GM12878 (cell line): ENCODE data around the gene WBP11. TPM values are rescaled to one million over a fixed set of nuclear protein-coding genes. Genes with fewer than 3 reads are reported as not detected.

ENCODE experiments used
- ATAC-seq: fragments of 200-7000 bp; cut with Tn5 transposase; 3 replicates; pipeline ENCODE4 v1.9.1; 2020; ENCODE audit warnings: mild to moderate bottlenecking, moderate library complexity
- BruUV-seq: library from RNA; stranded (reverse); fragments of 400-500 nt; replicated peaks from 2 replicates; lab custom pipeline; 2021; lab: Mats Ljungman, UMichigan
- CTCF ChIA-PET: fragments of 300-600 bp; sonication (Branson Sonifier 250); formaldehyde crosslinking; extraction: SDS; loops from one replicate; lab custom pipeline; 2021; ENCODE audit warnings: inconsistent platforms; lab: Yijun Ruan, JAX
- POLR2A ChIA-PET: fragments of 350-600 bp; formaldehyde crosslinking; extraction: SDS; loops from one replicate; lab custom pipeline; 2021; ENCODE audit warnings: inconsistent platforms; lab: Charles Lee
- RAD21 ChIA-PET: fragments of 300-600 bp; sonication (Branson Sonifier 250); formaldehyde crosslinking; loops from one replicate; lab custom pipeline; 2023; ENCODE audit warnings: antibody characterized with exemption; ENCODE audit not compliant: unreplicated experiment; lab: Charles Lee
- SMC1A ChIA-PET: fragments of 300-600 bp; sonication (Branson Sonifier 250); formaldehyde crosslinking; loops from one replicate; lab custom pipeline; 2023; ENCODE audit not compliant: unreplicated experiment, uncharacterized antibody; lab: Charles Lee
- DNase-seq: peaks from one replicate; pipeline ENCODE4 v3.0.0-alpha.2; 2011; ENCODE audit warnings: low read depth, low spot score
- FAIRE-seq: peaks from 3 replicates; lab custom pipeline; 2011; peaks lifted over from hg19 to GRCh38; lab: Jason Lieb, UNC
- H2AFZ ChIP-seq: 2 replicates; pipeline ENCODE4 v1.6.0; 2011; ENCODE audit warnings: low read depth, low read length, control low read depth; ENCODE audit not compliant: control insufficient read depth
- H3K27ac ChIP-seq: 2 replicates; pipeline ENCODE4 v1.5.1; 2011; ENCODE audit warnings: control low read depth; ENCODE audit not compliant: control insufficient read depth, insufficient read depth
- H3K27me3 ChIP-seq, 2 experiments: replicated peaks in 1 of 2; 2 replicates each; pipeline versions ENCODE4 v1.6.0 to v1.6.1; 2011; ENCODE audit warnings: low read length in 1 of 2; ENCODE audit not compliant: control insufficient read depth in 2 of 2, insufficient read depth in 2 of 2
- H3K36me3 ChIP-seq, 2 experiments: 2 replicates each; pipeline ENCODE4 v1.5.1; 2011; ENCODE audit warnings: low read length in 1 of 2; ENCODE audit not compliant: control insufficient read depth in 2 of 2, insufficient read depth in 2 of 2
- H3K4me1 ChIP-seq: 2 replicates; pipeline ENCODE4 v1.6.1; 2011; ENCODE audit warnings: mild to moderate bottlenecking, low read length, moderate library complexity, mixed read lengths; ENCODE audit not compliant: control insufficient read depth, insufficient read depth
- H3K4me2 ChIP-seq: 2 replicates; pipeline ENCODE4 v1.6.0; 2011; ENCODE audit warnings: control low read depth; ENCODE audit not compliant: control insufficient read depth, insufficient read depth
- H3K4me3 ChIP-seq: fragments of 200-600 bp; sonication (generic); 2 replicates; pipeline ENCODE4 v1.5.1; 2016
- H3K79me2 ChIP-seq: 2 replicates; pipeline ENCODE4 v1.6.0; 2011; ENCODE audit warnings: low read length; ENCODE audit not compliant: control insufficient read depth, insufficient read depth
- H3K9ac ChIP-seq: 2 replicates; pipeline ENCODE4 v1.8.0; 2011; ENCODE audit warnings: low read length, control low read depth, mixed read lengths; ENCODE audit not compliant: control insufficient read depth, insufficient read depth
- H3K9me3 ChIP-seq: replicated peaks from 3 replicates; pipeline ENCODE4 v1.5.1; 2011; ENCODE audit warnings: mild to moderate bottlenecking, low read length; ENCODE audit not compliant: control insufficient read depth, insufficient read depth
- H4K20me1 ChIP-seq: 2 replicates; pipeline ENCODE4 v1.6.0; 2011; ENCODE audit not compliant: control insufficient read depth, insufficient read depth
- CREM ChIP-seq: IDR thresholded peaks from 2 replicates; pipeline ENCODE4 v1.6.1; 2014; ENCODE audit warnings: antibody characterized with exemption, low read depth
- FOXM1 ChIP-seq: IDR thresholded peaks from 2 replicates; pipeline ENCODE4 v1.6.1; 2012; ENCODE audit warnings: low read depth, mild to moderate bottlenecking, inconsistent platforms, low read length, moderate library complexity
- IRF4 ChIP-seq: IDR thresholded peaks from 2 replicates; pipeline ENCODE4 v1.6.1; 2011; ENCODE audit warnings: low read depth, low read length
- JUND ChIP-seq: IDR thresholded peaks from 2 replicates; pipeline ENCODE4 v1.6.1; 2012; ENCODE audit warnings: low read depth, mild to moderate bottlenecking, low read length, improper control_type of control experiment, moderate library complexity
- NFYB ChIP-seq: IDR thresholded peaks from 2 replicates; pipeline ENCODE4 v1.6.1; 2011; ENCODE audit warnings: low read depth, mild to moderate bottlenecking, low read length, improper control_type of control experiment, moderate library complexity; ENCODE audit not compliant: insufficient read depth
- POU2F2 ChIP-seq: IDR thresholded peaks from 3 replicates; pipeline ENCODE4 v1.6.1; 2011; ENCODE audit warnings: low read depth, mild to moderate bottlenecking, low read length, borderline replicate concordance
- TCF7 ChIP-seq: IDR thresholded peaks from 2 replicates; pipeline ENCODE4 v1.6.1; 2014; ENCODE audit warnings: antibody characterized with exemption, borderline replicate concordance
- ZNF207 ChIP-seq: fragments of 450-650 bp; IDR thresholded peaks from 2 replicates; pipeline ENCODE4 v1.6.1; 2014; ENCODE audit warnings: antibody characterized with exemption, mild to moderate bottlenecking, borderline replicate concordance
- ZZZ3 ChIP-seq: IDR thresholded peaks from 2 replicates; pipeline ENCODE4 v1.6.1; 2011; ENCODE audit warnings: low read depth; ENCODE audit not compliant: control insufficient read depth, insufficient read length
- WGBS: methylation state at CpG from one replicate; pipeline ENCODE4 v1.1.6; 2016; ENCODE audit warnings: low lambda C conversion rate; ENCODE audit not compliant: insufficient replicate concordance, insufficient coverage; ENCODE audit errors: missing lambda C conversion rate; 5-methylcytosine and 5-hydroxymethylcytosine counted together
- in situ Hi-C: fragments of 300-500 bp; cut with MboI; formaldehyde crosslinking; loops from 9 replicates; pipeline ENCODE4 v1.14.3; 2018; ENCODE audit warnings: mixed read lengths
- intact Hi-C: fragments of 100-400 bp; cut with micrococcal nuclease; formaldehyde crosslinking; loops from one replicate; pipeline ENCODE4 v1.14.2; 2022; ENCODE audit not compliant: unreplicated experiment
- polyA plus RNA-seq, 11 experiments: library from polyadenylated mRNA; depleted of rRNA in 4 of 11; unstranded in 6 of 11; stranded (reverse) in 5 of 11; fragments of >200 nt; fragmentation: Nextera tagmentation in 4 of 11; fragmentation: Illumina TruSeq in 1 of 11; extraction: Ambion mirVana in 4 of 11; extraction: Trizol in 1 of 11; gene quantifications; 1 replicate in 1 of 11; 2 replicates in 10 of 11; pipeline versions ENCODE4 v1.2.1 to v1.2.3, GENCODE V29; 2011 to 2016; ENCODE audit warnings: inconsistent platforms in 2 of 11, missing spikeins in 2 of 11, low read depth in 1 of 11
- total RNA-seq, 4 experiments: library from RNA; depleted of rRNA in 3 of 4; stranded (reverse); fragments of >200 nt in 3 of 4; fragmentation: Illumina TruSeq in 1 of 4; extraction: Trizol in 1 of 4; gene quantifications; 2 replicates each; pipeline versions ENCODE4 v1.2.1 to v1.2.3, GENCODE V29; 2013 to 2021
- TF ChIP-seq, protein P1 (sequence below): IDR thresholded peaks from 2 replicates; pipeline ENCODE4 v1.6.1; 2011; ENCODE audit warnings: borderline replicate concordance, low read depth, mild to moderate bottlenecking, moderate library complexity, mixed read lengths, low read length; ENCODE audit not compliant: insufficient read depth; ENCODE audit errors: extremely low read length

Gene WBP11
- total and polyA plus RNA-seq, 10 of the 15 experiments (the other 5 are each of a cell fraction or from before 2014, with no cell fraction given): 11.5 to 107 (median 29.1) TPM

DNA sequence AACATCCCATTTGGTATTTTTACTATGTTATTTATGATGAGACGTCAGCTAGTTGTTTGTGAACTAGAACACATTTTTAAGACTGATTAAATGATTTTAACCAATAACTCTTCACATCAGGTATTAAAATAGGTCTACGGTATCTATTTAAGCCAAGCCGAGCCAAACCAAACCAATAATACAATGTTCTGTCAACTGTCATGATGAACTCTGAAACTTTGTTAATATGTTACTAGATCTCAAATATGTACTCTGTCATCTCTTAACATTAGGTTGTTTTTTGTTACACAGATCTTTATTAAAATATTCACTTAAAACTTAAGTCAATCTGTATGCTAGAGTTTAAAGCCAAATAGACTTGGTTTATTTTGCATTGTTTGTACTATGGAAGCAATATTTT lies 39.0 kb upstream of the WBP11 start:
- Histone ChIP-seq H3K9ac (no peak overlapping the region), H3K27ac (no peak overlapping the region), H3K79me2 (no peaks in the 10 kb centered on the region), H3K4me2 (no peak overlapping the region), H3K9me3 (no peaks in the 10 kb centered on the region), H3K36me3 (no peaks in the 10 kb centered on the region), H4K20me1 (no peaks in the 10 kb centered on the region), H3K4me3 (no peak overlapping the region), H3K4me1 (no peaks in the 10 kb centered on the region), H3K27me3 (no peaks in the 10 kb centered on the region; a peak in 1 of 4 replicates), H2AFZ (no peak overlapping the region)
- 80% methylated on average over 3 of the region's 3 CpGs for WGBS
- ChIA-PET SMC1A (interaction anchor here (15.6 kb wide), 1 partner anchor 154 kb away, joined by 242 read pairs; no protein-coding TSS in a partner anchor), CTCF (no interaction called here), POLR2A (no interaction called here), RAD21 (interaction anchor here (0.6 to 1.9 kb wide), 2 partner anchors 10 to 153 kb away, joined by 3 to 5 read pairs; no protein-coding TSS in a partner anchor)
- intact Hi-C loops (loop anchor here (5.0 kb wide), 1 partner anchor 380 kb away; the partner anchor contains the start of gene RERG), in situ Hi-C loops (no loop called here)
- DNase-seq (no peak), ATAC-seq (no peak), FAIRE-seq (no peak)
- TF ChIP-seq FOXM1 (no peak), NFYB (no peak), TCF7 (no peak), ZNF207 (no peak), ZZZ3 (no peak), POU2F2 (no peak), CREM (no peak), IRF4 (no peak), JUND (no peak)
- TF ChIP-seq, protein P1, sequence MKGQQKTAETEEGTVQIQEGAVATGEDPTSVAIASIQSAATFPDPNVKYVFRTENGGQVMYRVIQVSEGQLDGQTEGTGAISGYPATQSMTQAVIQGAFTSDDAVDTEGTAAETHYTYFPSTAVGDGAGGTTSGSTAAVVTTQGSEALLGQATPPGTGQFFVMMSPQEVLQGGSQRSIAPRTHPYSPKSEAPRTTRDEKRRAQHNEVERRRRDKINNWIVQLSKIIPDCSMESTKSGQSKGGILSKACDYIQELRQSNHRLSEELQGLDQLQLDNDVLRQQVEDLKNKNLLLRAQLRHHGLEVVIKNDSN: no peak
- BruUV-seq: no TSS peak
